Measurements from ENCODE around the gene NUDT16L1.

Gene NUDT16L1

DNA sequence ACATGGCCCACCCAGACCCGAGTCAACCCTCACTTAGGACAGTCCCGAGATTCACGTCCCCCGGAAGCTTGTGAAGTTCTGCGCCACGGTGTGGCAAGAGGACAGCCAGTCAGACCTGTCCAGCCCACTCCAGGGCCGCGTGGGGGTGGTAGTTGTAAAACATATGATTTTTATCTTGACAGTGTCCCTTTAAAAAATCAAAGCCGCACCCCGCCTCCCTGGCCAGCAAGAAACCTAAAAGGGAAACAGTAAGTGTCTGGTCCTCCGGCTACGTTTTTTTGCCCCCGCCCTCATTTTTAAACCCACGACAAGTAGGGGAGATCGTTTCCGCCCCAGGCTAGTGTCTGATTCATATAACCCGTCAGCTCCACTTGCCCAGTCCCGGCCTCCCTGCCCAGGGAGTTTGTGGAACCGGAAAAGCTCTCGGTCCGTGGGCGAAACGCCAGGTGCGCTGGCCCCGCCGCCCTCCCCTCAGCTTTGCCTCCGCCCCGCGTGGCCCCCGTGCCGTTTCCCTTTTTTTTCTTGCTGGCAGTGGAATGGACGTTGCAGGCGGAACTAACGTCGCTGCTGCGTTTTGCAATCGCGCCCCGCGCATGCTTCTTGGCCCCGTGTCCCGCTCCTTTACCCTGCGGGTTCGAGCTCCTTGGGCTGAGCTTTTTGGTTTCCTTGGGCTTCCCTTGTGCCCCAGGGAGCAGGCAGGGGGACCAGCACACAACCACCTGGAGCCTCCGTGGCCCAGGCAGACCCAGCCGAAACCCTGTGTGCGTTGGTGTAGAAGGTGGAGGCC is 13.3 kb upstream of the NUDT16L1 start:
- H3K79me2 ChIP-seq (ENCODE audit: control insufficient read depth, insufficient read depth, low read length) = no peaks in the 10 kb centered on the region
- H3K4me3 ChIP-seq (ENCODE audit: low read length) = no peak overlapping the region
- H2AK5ac ChIP-seq (ENCODE audit: low read length) = no peak overlapping the region
- H4K5ac ChIP-seq (ENCODE audit: low read length) = no peak overlapping the region
- no peak overlapping the region for H4K8ac ChIP-seq (ENCODE audit: low read depth, low read length)
- H3K27ac ChIP-seq (ENCODE audit: low read depth, low read length) = no peak overlapping the region
- H3K79me1 ChIP-seq (ENCODE audit: low read length) = no peaks in the 10 kb centered on the region
- no CpG with 5 or more reads among the region's 47 CpGs for WGBS (ENCODE audit: extremely low coverage, insufficient coverage, low lambda C conversion rate)
- H3K23ac ChIP-seq (ENCODE audit: low read length) = no peak overlapping the region
- no peak overlapping the region for H3K4me2 ChIP-seq (ENCODE audit: low read length)
- H2BK120ac ChIP-seq (ENCODE audit: low read depth, low read length) = no peak overlapping the region
- no peaks in the 10 kb centered on the region for H3K36me3 ChIP-seq (ENCODE audit: control insufficient read depth, insufficient read depth, low read length)
- H3K18ac ChIP-seq (ENCODE audit: low read length) = no peak overlapping the region
- DNase-seq = no peak
- H3K27me3 ChIP-seq (ENCODE audit: insufficient read depth, low read length, poor library complexity) = no peaks in the 10 kb centered on the region
- no peaks in the 10 kb centered on the region for H3K4me1 ChIP-seq (ENCODE audit: control insufficient read depth, low read depth, low read length)
- H2BK5ac ChIP-seq (ENCODE audit: low read length) = no peak overlapping the region
- H3K4ac ChIP-seq (ENCODE audit: low read depth, low read length) = no peak overlapping the region
- no peak overlapping the region for H3K56ac ChIP-seq (ENCODE audit: low read length)
- no peak overlapping the region for H3K9ac ChIP-seq (ENCODE audit: low read length)
- no peak overlapping the region for H2BK15ac ChIP-seq (replicated peaks; ENCODE audit: low read depth)

GRCh38 chr16:4680673-4681470 is 12.5 kb upstream of the NUDT16L1 start:
- no CpG with 5 or more reads among the region's 26 CpGs for WGBS (ENCODE audit: extremely low coverage, insufficient coverage, low lambda C conversion rate)
- no peak for DNase-seq
- Histone ChIP-seq H3K56ac (ENCODE audit: low read length) (no peak overlapping the region), H3K18ac (ENCODE audit: low read length) (no peak overlapping the region), H3K4ac (ENCODE audit: low read depth, low read length) (no peak overlapping the region), H3K27me3 (ENCODE audit: insufficient read depth, low read length, poor library complexity) (no peaks in the 10 kb centered on the region), H3K27ac (ENCODE audit: low read depth, low read length) (no peak overlapping the region), H3K36me3 (ENCODE audit: control insufficient read depth, insufficient read depth, low read length) (no peaks in the 10 kb centered on the region), H2BK120ac (ENCODE audit: low read depth, low read length) (no peak overlapping the region), H3K9ac (ENCODE audit: low read length) (no peak overlapping the region), H4K5ac (ENCODE audit: low read length) (no peak overlapping the region), H2AK5ac (ENCODE audit: low read length) (no peak overlapping the region), H4K8ac (ENCODE audit: low read depth, low read length) (no peak overlapping the region), H2BK5ac (ENCODE audit: low read length) (no peak overlapping the region), H3K79me1 (ENCODE audit: low read length) (no peaks in the 10 kb centered on the region), H3K4me2 (ENCODE audit: low read length) (no peak overlapping the region), H3K4me3 (ENCODE audit: low read length) (no peak overlapping the region), H3K23ac (ENCODE audit: low read length) (no peak overlapping the region), H3K79me2 (ENCODE audit: control insufficient read depth, insufficient read depth, low read length) (no peaks in the 10 kb centered on the region), H2BK15ac (replicated peaks; ENCODE audit: low read depth) (no peak overlapping the region), H3K4me1 (ENCODE audit: control insufficient read depth, low read depth, low read length) (no peaks in the 10 kb centered on the region)

DNA sequence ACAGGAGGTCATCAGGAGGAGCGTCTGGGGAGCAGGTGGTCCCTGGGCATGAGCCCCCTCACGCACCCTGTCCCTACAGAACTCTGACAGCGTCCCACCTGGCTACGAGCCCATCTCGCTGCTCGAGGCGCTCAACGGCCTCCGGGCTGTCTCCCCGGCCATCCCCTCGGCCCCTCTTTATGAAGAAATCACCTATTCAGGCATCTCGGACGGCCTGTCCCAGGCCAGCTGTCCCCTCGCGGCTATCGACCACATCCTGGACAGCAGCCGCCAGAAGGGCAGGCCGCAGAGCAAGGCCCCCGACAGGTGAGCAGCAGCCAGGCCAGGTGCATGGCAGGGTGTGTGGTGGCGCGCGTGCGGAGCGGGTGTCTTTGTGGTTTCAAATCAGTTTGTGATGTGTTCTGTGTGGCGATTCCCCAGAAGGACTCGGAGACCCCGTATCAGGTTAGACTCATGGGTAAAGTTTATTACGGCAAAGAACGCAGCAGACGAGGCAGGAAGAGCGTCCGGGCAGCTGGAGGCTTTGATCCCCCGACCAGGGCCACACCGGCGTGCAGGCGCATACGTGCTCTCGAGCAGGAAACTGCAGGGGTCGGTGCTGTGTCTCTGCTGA is 11.8 kb upstream of the NUDT16L1 start:
- Histone ChIP-seq H3K18ac (ENCODE audit: low read length) (no peak overlapping the region), H3K36me3 (ENCODE audit: control insufficient read depth, insufficient read depth, low read length) (no peaks in the 10 kb centered on the region), H2BK120ac (ENCODE audit: low read depth, low read length) (no peak overlapping the region), H3K9ac (ENCODE audit: low read length) (no peak overlapping the region), H3K4me1 (ENCODE audit: control insufficient read depth, low read depth, low read length) (no peaks in the 10 kb centered on the region), H3K27me3 (ENCODE audit: insufficient read depth, low read length, poor library complexity) (no peaks in the 10 kb centered on the region), H2BK15ac (replicated peaks; ENCODE audit: low read depth) (no peak overlapping the region), H3K79me1 (ENCODE audit: low read length) (no peaks in the 10 kb centered on the region), H2AK5ac (ENCODE audit: low read length) (no peak overlapping the region), H3K56ac (ENCODE audit: low read length) (no peak overlapping the region), H3K4me3 (ENCODE audit: low read length) (no peak overlapping the region), H3K4me2 (ENCODE audit: low read length) (no peak overlapping the region), H3K23ac (ENCODE audit: low read length) (no peak overlapping the region), H4K8ac (ENCODE audit: low read depth, low read length) (no peak overlapping the region), H4K5ac (ENCODE audit: low read length) (no peak overlapping the region), H3K4ac (ENCODE audit: low read depth, low read length) (no peak overlapping the region), H2BK5ac (ENCODE audit: low read length) (no peak overlapping the region), H3K79me2 (ENCODE audit: control insufficient read depth, insufficient read depth, low read length) (no peaks in the 10 kb centered on the region), H3K27ac (ENCODE audit: low read depth, low read length) (no peak overlapping the region)
- no CpG with 5 or more reads among the region's 39 CpGs for WGBS (ENCODE audit: extremely low coverage, insufficient coverage, low lambda C conversion rate)
- no peak for DNase-seq

GRCh38 chr16:4682084-4682591 is 11.2 kb upstream of the NUDT16L1 start:
- H3K79me1 ChIP-seq (ENCODE audit: low read length) = no peaks in the 10 kb centered on the region
- DNase-seq = no peak
- H2BK5ac ChIP-seq (ENCODE audit: low read length) = no peak overlapping the region
- H3K4ac ChIP-seq (ENCODE audit: low read depth, low read length) = no peak overlapping the region
- no peaks in the 10 kb centered on the region for H3K36me3 ChIP-seq (ENCODE audit: control insufficient read depth, insufficient read depth, low read length)
- H3K27me3 ChIP-seq (ENCODE audit: insufficient read depth, low read length, poor library complexity) = no peaks in the 10 kb centered on the region
- H3K79me2 ChIP-seq (ENCODE audit: control insufficient read depth, insufficient read depth, low read length) = no peaks in the 10 kb centered on the region
- no peak overlapping the region for H3K4me3 ChIP-seq (ENCODE audit: low read length)
- H2AK5ac ChIP-seq (ENCODE audit: low read length) = no peak overlapping the region
- H3K4me1 ChIP-seq (ENCODE audit: control insufficient read depth, low read depth, low read length) = no peaks in the 10 kb centered on the region
- no peak overlapping the region for H3K4me2 ChIP-seq (ENCODE audit: low read length)
- no peak overlapping the region for H4K5ac ChIP-seq (ENCODE audit: low read length)
- no peak overlapping the region for H4K8ac ChIP-seq (ENCODE audit: low read depth, low read length)
- no peak overlapping the region for H3K27ac ChIP-seq (ENCODE audit: low read depth, low read length)
- no peak overlapping the region for H2BK15ac ChIP-seq (replicated peaks; ENCODE audit: low read depth)
- H3K9ac ChIP-seq (ENCODE audit: low read length) = no peak overlapping the region
- H3K18ac ChIP-seq (ENCODE audit: low read length) = no peak overlapping the region
- no peak overlapping the region for H3K23ac ChIP-seq (ENCODE audit: low read length)
- H2BK120ac ChIP-seq (ENCODE audit: low read depth, low read length) = no peak overlapping the region
- H3K56ac ChIP-seq (ENCODE audit: low read length) = no peak overlapping the region
- no CpG with 5 or more reads among the region's 26 CpGs for WGBS (ENCODE audit: extremely low coverage, insufficient coverage, low lambda C conversion rate)

GRCh38 chr16:4682616-4683254 is 10.6 kb upstream of the NUDT16L1 start:
- peak; percentile 68 for DNase-seq
- no peak overlapping the region for H3K4ac ChIP-seq (ENCODE audit: low read depth, low read length)
- H2BK120ac ChIP-seq (ENCODE audit: low read depth, low read length) = no peak overlapping the region
- WGBS (ENCODE audit: extremely low coverage, insufficient coverage, low lambda C conversion rate) = no CpG with 5 or more reads among the region's 36 CpGs
- H3K18ac ChIP-seq (ENCODE audit: low read length) = no peak overlapping the region
- no peak overlapping the region for H3K23ac ChIP-seq (ENCODE audit: low read length)
- H2AK5ac ChIP-seq (ENCODE audit: low read length) = no peak overlapping the region
- no peak overlapping the region for H3K4me3 ChIP-seq (ENCODE audit: low read length)
- H3K27ac ChIP-seq (ENCODE audit: low read depth, low read length) = no peak overlapping the region
- no peaks in the 10 kb centered on the region for H3K4me1 ChIP-seq (ENCODE audit: control insufficient read depth, low read depth, low read length)
- no peak overlapping the region for H3K9ac ChIP-seq (ENCODE audit: low read length)
- no peaks in the 10 kb centered on the region for H3K79me1 ChIP-seq (ENCODE audit: low read length)
- H3K27me3 ChIP-seq (ENCODE audit: insufficient read depth, low read length, poor library complexity) = no peaks in the 10 kb centered on the region
- no peak overlapping the region for H2BK15ac ChIP-seq (replicated peaks; ENCODE audit: low read depth)
- H3K36me3 ChIP-seq (ENCODE audit: control insufficient read depth, insufficient read depth, low read length) = no peaks in the 10 kb centered on the region
- H3K56ac ChIP-seq (ENCODE audit: low read length) = no peak overlapping the region
- H3K4me2 ChIP-seq (ENCODE audit: low read length) = no peak overlapping the region
- H4K8ac ChIP-seq (ENCODE audit: low read depth, low read length) = no peak overlapping the region
- no peak overlapping the region for H2BK5ac ChIP-seq (ENCODE audit: low read length)
- H3K79me2 ChIP-seq (ENCODE audit: control insufficient read depth, insufficient read depth, low read length) = no peaks in the 10 kb centered on the region
- no peak overlapping the region for H4K5ac ChIP-seq (ENCODE audit: low read length)

All from mesendoderm (in vitro differentiated cells).